BLaER1 (cell line): Measurements from ENCODE around the gene HNF1A.

Source experiments
- H3K27ac ChIP-seq: shearing (Covaris generic); formaldehyde crosslinking; 2 replicates; pipeline ENCODE4 v1.8.1; 2022
- H3K27me3 ChIP-seq: shearing (Covaris generic); formaldehyde crosslinking; 2 replicates; pipeline ENCODE4 v1.8.1; 2022
- H3K36me3 ChIP-seq: shearing (Covaris generic); formaldehyde crosslinking; 2 replicates; pipeline ENCODE4 v1.8.1; 2022
- H3K4me1 ChIP-seq: shearing (Covaris generic); formaldehyde crosslinking; 2 replicates; pipeline ENCODE4 v1.8.1; 2022
- H3K4me2 ChIP-seq: shearing (Covaris generic); formaldehyde crosslinking; 2 replicates; pipeline ENCODE4 v1.8.1; 2022
- H3K4me3 ChIP-seq: shearing (Covaris generic); formaldehyde crosslinking; 2 replicates; pipeline ENCODE4 v1.8.1; 2022
- H3K9ac ChIP-seq: shearing (Covaris generic); formaldehyde crosslinking; 2 replicates; pipeline ENCODE4 v1.8.1; 2022
- H3K9me3 ChIP-seq: shearing (Covaris generic); formaldehyde crosslinking; 2 replicates; pipeline ENCODE4 v1.8.1; 2022
- H4K20me1 ChIP-seq: shearing (Covaris generic); formaldehyde crosslinking; 2 replicates; pipeline ENCODE4 v1.8.1; 2022
- Cebpa-rat ChIP-seq: shearing (Covaris generic); IDR thresholded peaks from 2 replicates; pipeline ENCODE4 v1.8.1; 2022

HNF1A gene

GRCh38 chr12:121005346-121005815, 27.0 kb downstream of the HNF1A start:
- no peaks in the 10 kb centered on the region for H4K20me1 ChIP-seq
- H3K36me3 ChIP-seq, result peaks cover 84% of the 10 kb centered on the region
- H3K4me2 ChIP-seq, result no peak overlapping the region
- no peak for TF ChIP-seq Cebpa-rat
- no peak overlapping the region for H3K27ac ChIP-seq
- no peak overlapping the region for H3K4me3 ChIP-seq
- H3K9ac ChIP-seq, result no peak overlapping the region
- no peaks in the 10 kb centered on the region for H3K27me3 ChIP-seq
- H3K9me3 ChIP-seq, result no peaks in the 10 kb centered on the region
- peaks cover 45% of the 10 kb centered on the region for H3K4me1 ChIP-seq

GRCh38 chr12:121008347-121009098, 30.2 kb downstream of the HNF1A start:
- H3K27ac ChIP-seq, result no peak overlapping the region
- H3K4me2 ChIP-seq, result no peak overlapping the region; the same call in 1 of the 2 replicates
- H3K4me3 ChIP-seq, result no peak overlapping the region
- H3K9me3 ChIP-seq, result no peaks in the 10 kb centered on the region
- no peak overlapping the region for H3K9ac ChIP-seq
- H3K36me3 ChIP-seq, result peaks cover 80% of the 10 kb centered on the region
- no peaks in the 10 kb centered on the region for H4K20me1 ChIP-seq
- no peaks in the 10 kb centered on the region for H3K27me3 ChIP-seq
- peaks cover 32% of the 10 kb centered on the region for H3K4me1 ChIP-seq
- TF ChIP-seq Cebpa-rat, result no peak

GRCh38 chr12:121009741-121010140, 31.4 kb downstream of the HNF1A start:
- Histone ChIP-seq H3K4me3 (no peak overlapping the region), H3K9me3 (no peaks in the 10 kb centered on the region), H3K36me3 (peaks cover 70% of the 10 kb centered on the region), H3K27me3 (no peaks in the 10 kb centered on the region), H4K20me1 (no peaks in the 10 kb centered on the region), H3K4me1 (peaks cover 34% of the 10 kb centered on the region), H3K9ac (no peak overlapping the region), H3K27ac (no peak overlapping the region), H3K4me2 (no peak overlapping the region)
- no peak for TF ChIP-seq Cebpa-rat

GRCh38 chr12:121010860-121011259, 32.5 kb downstream of the HNF1A start:
- H3K4me2 ChIP-seq, result no peak overlapping the region
- H3K4me3 ChIP-seq, result no peak overlapping the region
- H3K9ac ChIP-seq, result no peak overlapping the region
- no peaks in the 10 kb centered on the region for H3K9me3 ChIP-seq
- H3K27ac ChIP-seq, result no peak overlapping the region
- no peaks in the 10 kb centered on the region for H3K27me3 ChIP-seq
- H3K4me1 ChIP-seq, result peaks cover 40% of the 10 kb centered on the region
- TF ChIP-seq Cebpa-rat, result no peak
- no peaks in the 10 kb centered on the region for H4K20me1 ChIP-seq
- peaks cover 61% of the 10 kb centered on the region for H3K36me3 ChIP-seq

DNA sequence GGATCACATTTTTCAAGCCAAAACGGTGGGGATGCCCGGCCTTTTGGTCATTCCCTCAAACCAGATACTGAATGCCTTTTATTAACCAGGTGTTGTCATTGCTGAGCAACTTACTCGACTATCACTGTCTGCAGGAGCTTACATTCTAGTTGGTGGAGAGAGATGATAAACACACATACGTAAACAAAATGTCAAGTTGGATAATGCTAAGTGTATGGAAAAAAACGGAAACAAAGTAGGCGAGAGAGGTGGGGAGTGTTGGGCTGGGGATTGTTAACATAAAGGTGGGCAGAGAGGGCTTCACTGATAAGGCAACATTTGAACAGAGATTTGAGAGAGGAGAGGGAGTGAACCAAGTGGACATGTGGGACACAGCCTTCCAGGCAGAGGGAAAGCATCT, 33.5 kb downstream of the HNF1A start:
- peak overlapping the region; percentile 2; the same call in 1 of the 2 replicates for H3K9ac ChIP-seq
- no peaks in the 10 kb centered on the region for H3K27me3 ChIP-seq
- H3K4me2 ChIP-seq, result no peak overlapping the region
- no peaks in the 10 kb centered on the region for H4K20me1 ChIP-seq
- no peak for TF ChIP-seq Cebpa-rat
- peaks cover 51% of the 10 kb centered on the region for H3K36me3 ChIP-seq
- H3K4me3 ChIP-seq, result no peak overlapping the region
- H3K9me3 ChIP-seq, result no peaks in the 10 kb centered on the region
- H3K4me1 ChIP-seq, result peaks cover 31% of the 10 kb centered on the region
- no peak overlapping the region for H3K27ac ChIP-seq

GRCh38 chr12:121013715-121014114, 35.4 kb downstream of the HNF1A start:
- no peaks in the 10 kb centered on the region for H4K20me1 ChIP-seq
- H3K27me3 ChIP-seq, result no peaks in the 10 kb centered on the region
- H3K4me3 ChIP-seq, result no peak overlapping the region
- TF ChIP-seq Cebpa-rat, result no peak
- H3K4me1 ChIP-seq, result peaks cover 13% of the 10 kb centered on the region
- no peak overlapping the region for H3K9ac ChIP-seq
- peaks cover 44% of the 10 kb centered on the region for H3K36me3 ChIP-seq
- H3K27ac ChIP-seq, result no peak overlapping the region
- H3K4me2 ChIP-seq, result no peak overlapping the region
- no peaks in the 10 kb centered on the region for H3K9me3 ChIP-seq

DNA sequence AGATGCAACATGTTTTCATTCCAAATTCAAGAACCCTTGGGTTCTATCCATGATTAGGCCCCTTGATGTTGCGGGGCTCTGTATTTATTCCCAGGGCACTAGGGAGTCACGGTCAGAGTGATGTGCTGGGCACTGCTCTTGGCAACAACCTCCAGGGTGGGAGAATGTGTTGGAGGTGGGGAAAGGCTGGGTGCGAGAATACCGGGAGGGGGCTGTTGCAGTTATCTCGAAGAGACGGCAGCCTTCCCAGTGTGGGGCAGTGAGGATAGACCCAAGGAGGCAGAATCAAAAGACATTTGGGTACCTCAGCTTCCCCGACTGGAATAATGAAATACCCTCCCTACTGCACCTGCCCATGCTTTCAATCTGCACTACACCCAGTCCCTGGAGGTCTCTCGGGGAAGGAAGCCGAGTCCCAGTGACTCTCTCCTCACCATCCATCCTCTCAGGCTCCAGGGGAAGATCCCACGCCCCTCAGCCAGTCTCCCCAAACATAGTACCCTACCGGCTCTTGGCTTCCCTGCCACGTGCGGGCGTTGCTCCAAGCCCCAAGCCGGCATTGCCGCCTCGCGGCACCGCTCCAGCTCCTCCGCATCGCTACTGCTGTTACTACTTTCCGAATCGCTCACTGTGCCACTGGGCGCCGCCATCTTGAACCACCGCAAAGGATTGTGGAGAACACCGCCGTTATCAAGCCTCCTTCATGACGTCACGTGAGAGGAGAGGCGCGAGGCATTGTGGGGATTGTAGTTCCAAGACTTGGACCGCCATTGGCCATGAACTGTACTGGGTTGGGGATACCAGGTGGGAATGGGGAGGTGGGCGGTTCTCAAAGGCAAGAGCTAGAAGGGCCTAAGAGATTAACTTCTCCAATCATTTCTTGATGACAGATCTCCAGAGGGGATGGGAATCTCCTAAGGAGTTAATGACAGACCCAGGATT, 37.8 kb downstream of the HNF1A start, which contains the start of gene C12orf43:
TSS of gene C12orf43 (minus strand) at position 663 of the 942 bp plus-strand sequence. CDS start at position 650, 13 bp downstream.
- no peak for TF ChIP-seq Cebpa-rat
- no peaks in the 10 kb centered on the region for H4K20me1 ChIP-seq
- H3K4me3 ChIP-seq, result peak within 1 kb of the TSS; percentile 85
- H3K9me3 ChIP-seq, result no peaks in the 10 kb centered on the region
- no peaks in the 10 kb centered on the region for H3K27me3 ChIP-seq
- peak within 1 kb of the TSS; percentile 80 for H3K27ac ChIP-seq
- H3K4me1 ChIP-seq, result peaks cover 13% of the 10 kb centered on the region
- peak within 1 kb of the TSS; percentile 82 for H3K9ac ChIP-seq
- peaks cover 21% of the 10 kb centered on the region for H3K36me3 ChIP-seq
- H3K4me2 ChIP-seq, result peak within 1 kb of the TSS; percentile 96

- TF ChIP-seq Cebpa-rat, result no peak
- Histone ChIP-seq H3K27me3 (no peaks in the 10 kb centered on the region), H3K27ac (no peak overlapping the region), H3K9ac (no peak overlapping the region), H3K4me3 (no peak overlapping the region), H3K4me1 (peaks cover 13% of the 10 kb centered on the region), H3K9me3 (no peaks in the 10 kb centered on the region), H4K20me1 (no peaks in the 10 kb centered on the region), H3K36me3 (peaks cover 7% of the 10 kb centered on the region; the same call in 1 of the 2 replicates), H3K4me2 (no peak overlapping the region)
These were observed 39.7 kb downstream of the HNF1A start for GRCh38 chr12:121017966-121018491.

DNA sequence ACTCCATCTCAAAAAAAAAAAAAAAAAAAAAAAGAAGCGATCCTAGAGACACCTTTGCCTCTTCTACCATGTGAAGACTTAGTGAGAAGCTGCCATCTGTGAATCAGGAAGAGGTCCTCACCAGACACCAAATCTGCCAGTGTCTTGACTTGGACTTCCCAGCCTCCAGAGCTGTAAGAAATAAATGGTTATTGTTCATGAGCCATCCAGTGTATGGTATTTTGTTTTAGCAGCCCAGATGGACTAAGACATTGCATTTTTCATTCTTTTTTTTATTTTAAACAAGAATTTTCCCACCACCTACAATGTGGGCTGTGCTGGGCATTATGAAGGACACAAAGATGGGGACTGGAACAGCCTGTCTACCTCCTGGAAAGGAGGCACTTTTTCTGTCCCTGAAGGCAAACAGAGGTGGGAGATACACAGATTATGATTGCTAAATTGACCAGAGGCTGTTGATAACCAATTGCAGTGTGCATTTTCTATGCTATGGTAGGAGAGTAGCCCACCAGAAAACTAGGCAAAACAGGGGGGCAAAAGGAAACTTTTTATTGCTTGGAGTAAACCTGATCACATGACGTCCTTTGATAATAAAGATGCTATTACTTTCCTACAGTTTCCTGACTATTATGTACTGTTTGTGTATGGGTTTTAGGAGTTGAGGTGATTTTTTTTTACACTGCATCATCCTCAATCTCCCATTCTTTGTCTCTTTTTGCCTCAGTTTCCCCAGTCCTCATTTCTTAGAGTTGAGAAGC, 40.7 kb downstream of the HNF1A start:
- Histone ChIP-seq H3K4me1 (peaks cover 13% of the 10 kb centered on the region), H3K9ac (no peak overlapping the region)

More for the DNA sequence above, 40.7 kb downstream of the HNF1A start:
- Histone ChIP-seq H3K4me2 (no peak overlapping the region), H3K36me3 (no peaks in the 10 kb centered on the region), H3K4me3 (no peak overlapping the region), H3K27ac (no peak overlapping the region), H3K9me3 (no peaks in the 10 kb centered on the region), H4K20me1 (no peaks in the 10 kb centered on the region), H3K27me3 (no peaks in the 10 kb centered on the region)
- TF ChIP-seq Cebpa-rat, result no peak
